SK-N-DZ (cell line): ENCODE measurements around the gene CIT.

Source experiments
- DNase-seq: peaks from one replicate; pipeline ENCODE4 v3.0.0-alpha.2; 2015; ENCODE audit warnings: low spot score

Gene CIT

GRCh38 chr12:119859241-119859640, 17.9 kb downstream of the CIT start:
- DNase-seq, result no peak

GRCh38 chr12:119857041-119857591, 20.0 kb downstream of the CIT start:
- peak; percentile 16 for DNase-seq

GRCh38 chr12:119850330-119850729, 26.8 kb downstream of the CIT start:
- DNase-seq, result no peak

GRCh38 chr12:119843100-119843499, 34.0 kb downstream of the CIT start:
- no peak for DNase-seq

- DNase-seq, result no peak
Measured at GRCh38 chr12:119842380-119842779, 34.7 kb downstream of the CIT start.

- no peak for DNase-seq
Measured at GRCh38 chr12:119841433-119842210, 35.5 kb downstream of the CIT start.

GRCh38 chr12:119840582-119840981, 36.5 kb downstream of the CIT start:
- no peak for DNase-seq

GRCh38 chr12:119840168-119840567, 37.0 kb downstream of the CIT start:
- no peak for DNase-seq

GRCh38 chr12:119838826-119839600, 38.1 kb downstream of the CIT start:
- DNase-seq, result no peak

GRCh38 chr12:119836781-119837180, 40.3 kb downstream of the CIT start:
- DNase-seq, result no peak

GRCh38 chr12:119835068-119835467, 42.1 kb downstream of the CIT start:
- DNase-seq, result no peak

- DNase-seq, result no peak
Measured at GRCh38 chr12:119829439-119829838, 47.7 kb downstream of the CIT start.

GRCh38 chr12:119828300-119828699, 48.8 kb downstream of the CIT start:
- no peak for DNase-seq

GRCh38 chr12:119827760-119828159, 49.4 kb downstream of the CIT start:
- no peak for DNase-seq

GRCh38 chr12:119826661-119827445, 50.3 kb downstream of the CIT start:
- no peak for DNase-seq

- DNase-seq, result no peak
Measured at GRCh38 chr12:119825262-119825661, 51.9 kb downstream of the CIT start.

GRCh38 chr12:119822046-119822445, 55.1 kb downstream of the CIT start:
- no peak for DNase-seq

GRCh38 chr12:119819322-119819721, 57.8 kb downstream of the CIT start:
- DNase-seq, result no peak

GRCh38 chr12:119817546-119818343, 59.4 kb downstream of the CIT start:
- DNase-seq, result no peak

GRCh38 chr12:119809023-119809422, 68.1 kb downstream of the CIT start:
- DNase-seq, result no peak

GRCh38 chr12:119808441-119808840, 68.7 kb downstream of the CIT start:
- DNase-seq, result no peak
